GM12878 (cell line): Measurements from ENCODE around the gene AGAP1. TPM values are rescaled to one million over a fixed set of nuclear protein-coding genes. Genes with fewer than 3 reads are reported as not detected.

Source experiments
- ATAC-seq: fragments of 200-7000 bp; cut with Tn5 transposase; 3 replicates; pipeline ENCODE4 v1.9.1; 2020; ENCODE audit warnings: mild to moderate bottlenecking, moderate library complexity
- BruUV-seq: library from RNA; stranded (reverse); fragments of 400-500 nt; replicated peaks from 2 replicates; lab custom pipeline; 2021; lab: Mats Ljungman, UMichigan
- CTCF ChIA-PET: fragments of 300-600 bp; sonication (Branson Sonifier 250); formaldehyde crosslinking; extraction: SDS; loops from one replicate; lab custom pipeline; 2021; ENCODE audit warnings: inconsistent platforms; lab: Yijun Ruan, JAX
- POLR2A ChIA-PET: fragments of 350-600 bp; formaldehyde crosslinking; extraction: SDS; loops from one replicate; lab custom pipeline; 2021; ENCODE audit warnings: inconsistent platforms; lab: Charles Lee
- RAD21 ChIA-PET: fragments of 300-600 bp; sonication (Branson Sonifier 250); formaldehyde crosslinking; loops from one replicate; lab custom pipeline; 2023; ENCODE audit warnings: antibody characterized with exemption; ENCODE audit not compliant: unreplicated experiment; lab: Charles Lee
- SMC1A ChIA-PET: fragments of 300-600 bp; sonication (Branson Sonifier 250); formaldehyde crosslinking; loops from one replicate; lab custom pipeline; 2023; ENCODE audit not compliant: unreplicated experiment, uncharacterized antibody; lab: Charles Lee
- DNase-seq: peaks from one replicate; pipeline ENCODE4 v3.0.0-alpha.2; 2011; ENCODE audit warnings: low read depth, low spot score
- FAIRE-seq: peaks from 3 replicates; lab custom pipeline; 2011; peaks lifted over from hg19 to GRCh38; lab: Jason Lieb, UNC
- H2AFZ ChIP-seq: 2 replicates; pipeline ENCODE4 v1.6.0; 2011; ENCODE audit warnings: low read depth, low read length, control low read depth; ENCODE audit not compliant: control insufficient read depth
- H3K27ac ChIP-seq: 2 replicates; pipeline ENCODE4 v1.5.1; 2011; ENCODE audit warnings: control low read depth; ENCODE audit not compliant: control insufficient read depth, insufficient read depth
- H3K27me3 ChIP-seq, 2 experiments: replicated peaks in 1 of 2; 2 replicates each; pipeline versions ENCODE4 v1.6.0 to v1.6.1; 2011; ENCODE audit warnings: low read length in 1 of 2; ENCODE audit not compliant: control insufficient read depth in 2 of 2, insufficient read depth in 2 of 2
- H3K36me3 ChIP-seq, 2 experiments: 2 replicates each; pipeline ENCODE4 v1.5.1; 2011; ENCODE audit warnings: low read length in 1 of 2; ENCODE audit not compliant: control insufficient read depth in 2 of 2, insufficient read depth in 2 of 2
- H3K4me1 ChIP-seq: 2 replicates; pipeline ENCODE4 v1.6.1; 2011; ENCODE audit warnings: mild to moderate bottlenecking, low read length, moderate library complexity, mixed read lengths; ENCODE audit not compliant: control insufficient read depth, insufficient read depth
- H3K4me2 ChIP-seq: 2 replicates; pipeline ENCODE4 v1.6.0; 2011; ENCODE audit warnings: control low read depth; ENCODE audit not compliant: control insufficient read depth, insufficient read depth
- H3K4me3 ChIP-seq: fragments of 200-600 bp; sonication (generic); 2 replicates; pipeline ENCODE4 v1.5.1; 2016
- H3K79me2 ChIP-seq: 2 replicates; pipeline ENCODE4 v1.6.0; 2011; ENCODE audit warnings: low read length; ENCODE audit not compliant: control insufficient read depth, insufficient read depth
- H3K9ac ChIP-seq: 2 replicates; pipeline ENCODE4 v1.8.0; 2011; ENCODE audit warnings: low read length, control low read depth, mixed read lengths; ENCODE audit not compliant: control insufficient read depth, insufficient read depth
- H3K9me3 ChIP-seq: replicated peaks from 3 replicates; pipeline ENCODE4 v1.5.1; 2011; ENCODE audit warnings: mild to moderate bottlenecking, low read length; ENCODE audit not compliant: control insufficient read depth, insufficient read depth
- H4K20me1 ChIP-seq: 2 replicates; pipeline ENCODE4 v1.6.0; 2011; ENCODE audit not compliant: control insufficient read depth, insufficient read depth
- CHD2 ChIP-seq: IDR thresholded peaks from 2 replicates; pipeline ENCODE4 v1.6.1; 2011; ENCODE audit warnings: low read depth, low read length, improper control_type of control experiment, borderline replicate concordance
- E2F4 ChIP-seq: IDR thresholded peaks from 2 replicates; pipeline ENCODE4 v1.6.1; 2012; ENCODE audit warnings: low read depth, low read length, improper control_type of control experiment
- ESRRA ChIP-seq: IDR thresholded peaks from 2 replicates; pipeline ENCODE4 v1.6.1; 2012; ENCODE audit warnings: mild to moderate bottlenecking, low read length, improper control_type of control experiment
- HDAC6 ChIP-seq: fragments of 200-600 bp; sonication (generic); IDR thresholded peaks from one replicate; pipeline ENCODE4 v1.8.0; 2017; ENCODE audit warnings: antibody characterized with exemption; ENCODE audit not compliant: unreplicated experiment
- IRF4 ChIP-seq: IDR thresholded peaks from 2 replicates; pipeline ENCODE4 v1.6.1; 2011; ENCODE audit warnings: low read depth, low read length
- LARP7 ChIP-seq: fragments of 450-650 bp; IDR thresholded peaks from 2 replicates; pipeline ENCODE4 v1.6.1; 2017; ENCODE audit warnings: mild to moderate bottlenecking
- MTA3 ChIP-seq: IDR thresholded peaks from 2 replicates; pipeline ENCODE4 v1.6.1; 2012; ENCODE audit warnings: low read length, inconsistent platforms, borderline replicate concordance
- NKRF ChIP-seq: fragments of 450-650 bp; conservative IDR thresholded peaks from 2 replicates; pipeline ENCODE4 v1.6.1; 2017; ENCODE audit warnings: mild to moderate bottlenecking, moderate library complexity
- POU2F2 ChIP-seq: IDR thresholded peaks from 3 replicates; pipeline ENCODE4 v1.6.1; 2011; ENCODE audit warnings: low read depth, mild to moderate bottlenecking, low read length, borderline replicate concordance
- SMARCA5 ChIP-seq: fragments of 450-650 bp; IDR thresholded peaks from 2 replicates; pipeline ENCODE4 v1.6.1; 2017; ENCODE audit warnings: mild to moderate bottlenecking
- TAF1 ChIP-seq: IDR thresholded peaks from 2 replicates; pipeline ENCODE4 v1.6.1; 2011; ENCODE audit warnings: mild to moderate bottlenecking, low read depth, low read length, borderline replicate concordance
- ZNF274 ChIP-seq: IDR thresholded peaks from one replicate; pipeline ENCODE4 v1.8.0; 2011; ENCODE audit not compliant: insufficient read length, insufficient read depth
- WGBS: methylation state at CpG from one replicate; pipeline ENCODE4 v1.1.6; 2016; ENCODE audit warnings: low lambda C conversion rate; ENCODE audit not compliant: insufficient replicate concordance, insufficient coverage; ENCODE audit errors: missing lambda C conversion rate; 5-methylcytosine and 5-hydroxymethylcytosine counted together
- in situ Hi-C: fragments of 300-500 bp; cut with MboI; formaldehyde crosslinking; loops from 9 replicates; pipeline ENCODE4 v1.14.3; 2018; ENCODE audit warnings: mixed read lengths
- intact Hi-C: fragments of 100-400 bp; cut with micrococcal nuclease; formaldehyde crosslinking; loops from one replicate; pipeline ENCODE4 v1.14.2; 2022; ENCODE audit not compliant: unreplicated experiment
- polyA plus RNA-seq, 11 experiments: library from polyadenylated mRNA; depleted of rRNA in 4 of 11; unstranded in 6 of 11; stranded (reverse) in 5 of 11; fragments of >200 nt; fragmentation: Nextera tagmentation in 4 of 11; fragmentation: Illumina TruSeq in 1 of 11; extraction: Ambion mirVana in 4 of 11; extraction: Trizol in 1 of 11; gene quantifications; 1 replicate in 1 of 11; 2 replicates in 10 of 11; pipeline versions ENCODE4 v1.2.1 to v1.2.3, GENCODE V29; 2011 to 2016; ENCODE audit warnings: inconsistent platforms in 2 of 11, missing spikeins in 2 of 11, low read depth in 1 of 11
- total RNA-seq, 4 experiments: library from RNA; depleted of rRNA in 3 of 4; stranded (reverse); fragments of >200 nt in 3 of 4; fragmentation: Illumina TruSeq in 1 of 4; extraction: Trizol in 1 of 4; gene quantifications; 2 replicates each; pipeline versions ENCODE4 v1.2.1 to v1.2.3, GENCODE V29; 2013 to 2021

The AGAP1 gene
- total and polyA plus RNA-seq, 10 of the 15 experiments (the other 5 are each of a cell fraction or from before 2014, with no cell fraction given): 0.05 to 0.15 (median 0.06) TPM; not detected in 7

- TF ChIP-seq NKRF: no peak
- no peak for TF ChIP-seq LARP7
- TF ChIP-seq, all 136 proteins: peak for 0
Observed at GRCh38 chr2:235583144-235583543, 89.3 kb downstream of the AGAP1 start (continued).

- FAIRE-seq (no peak), ATAC-seq (no peak), DNase-seq (no peak)
- Histone ChIP-seq H3K9me3 (no peaks in the 10 kb centered on the region), H2AFZ (no peak overlapping the region), H3K36me3 (no peaks in the 10 kb centered on the region), H3K9ac (no peak overlapping the region), H3K79me2 (no peaks in the 10 kb centered on the region), H3K4me2 (no peak overlapping the region), H3K27ac (no peak overlapping the region), H3K4me3 (no peak overlapping the region), H4K20me1 (no peaks in the 10 kb centered on the region), H3K4me1 (no peaks in the 10 kb centered on the region), H3K27me3 (peaks cover 0 to 2% of the 10 kb centered on the region in 2 experiments; a peak in 1 of 4 replicates)
- ChIA-PET SMC1A (interaction anchor here (0.5 kb wide), 1 partner anchor 872 kb away, joined by 3 read pairs; no protein-coding TSS in a partner anchor), POLR2A (no interaction called here), RAD21 (no interaction called here), CTCF (no interaction called here)
- in situ Hi-C loops: no loop called here
- TF ChIP-seq SMARCA5 (no peak), MTA3 (no peak), E2F4 (no peak), CHD2 (no peak), POU2F2 (no peak), HDAC6 (no peak), ZNF274 (no peak), TAF1 (no peak), IRF4 (no peak), ESRRA (no peak)
- intact Hi-C loops: no loop called here
- no TSS peak for BruUV-seq
- 6% methylated on average over 8 of the region's 8 CpGs for WGBS
Observed at GRCh38 chr2:235583925-235584637, 90.2 kb downstream of the AGAP1 start.
